Measurements from ENCODE around the gene SPIN2B. TPM values are rescaled to one million over a fixed set of nuclear protein-coding genes. Genes with fewer than 3 reads are reported as not detected.
"Not testable (repeated sequence)": the region's sequence is repeated elsewhere in the genome, so short reads cannot be mapped to it uniquely, and the experiment has no call there.

Gene SPIN2B
- total and polyA plus RNA-seq, 2 of the 13 experiments (the other 11 are each of a cell fraction or from before 2014, with no cell fraction given) = 7.9 to 10.4 TPM

DNA sequence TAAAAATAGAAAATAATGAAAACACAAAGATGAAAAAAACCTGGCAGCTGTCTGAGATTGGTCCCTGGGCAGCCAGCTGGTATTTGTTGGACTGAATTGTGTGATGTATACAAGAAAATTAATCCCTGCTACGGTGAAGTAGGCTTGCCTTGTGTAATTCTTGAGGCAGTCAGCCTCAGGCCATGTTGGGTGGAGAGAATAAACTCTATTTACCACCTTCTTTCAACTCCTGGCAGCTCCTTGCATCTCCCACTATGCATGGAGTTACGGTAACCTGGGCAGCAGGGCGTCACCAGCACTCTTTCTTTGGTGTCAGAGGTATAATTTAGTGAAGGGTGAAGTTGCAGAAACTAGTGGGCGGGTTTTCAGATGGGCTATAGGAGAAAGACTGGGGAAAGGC is 12.4 kb upstream of the SPIN2B start:
- Histone ChIP-seq H3K9ac (ENCODE audit: insufficient read depth, low read depth, low read length) (no peak overlapping the region), H4K20me1 (ENCODE audit: insufficient read depth, low read length) (no peaks in the 10 kb centered on the region), H3K27me3 (ENCODE audit: control insufficient read depth in 1 of 2, insufficient read depth in 2 of 2, low read length in 2 of 2) (no peaks in the 10 kb centered on the region), H3K4me1 (ENCODE audit: insufficient read depth, low read length) (peaks cover 7% of the 10 kb centered on the region; the same call in 1 of the 2 replicates), H2AFZ (ENCODE audit: low read length) (no peak overlapping the region), H3K4me3 (replicated peaks in 1 of 3; ENCODE audit: insufficient read depth in 1 of 3, low read depth in 2 of 3, low read length in 3 of 3) (no peak overlapping the region), H3K36me3 (replicated peaks in 1 of 2; ENCODE audit: control insufficient read depth in 1 of 2, insufficient read depth in 2 of 2, low read length in 2 of 2) (no peaks in the 10 kb centered on the region), H3K4me2 (ENCODE audit: low read depth, low read length) (no peak overlapping the region), H3K27ac (ENCODE audit: extremely low read length, insufficient read depth, low read length) (no peak overlapping the region), H3K79me2 (ENCODE audit: insufficient read depth, low read length) (no peaks in the 10 kb centered on the region), H3K9me3 (ENCODE audit: low read length) (no peaks in the 10 kb centered on the region)
- in situ Hi-C loops (cut with HindIII; ENCODE audit: extremely low pct_ligation_motif_present, low pct_unique_long_range_greater_than_20kb) (no loop called here), intact Hi-C loops (cut with micrococcal nuclease; ENCODE audit: unreplicated experiment) (no loop called here)
- no TSS peak for BruUV-seq (replicated peaks)
- FAIRE-seq (no peak), ATAC-seq (no peak), DNase-seq (ENCODE audit: low spot score) (no peak)
- POLR2A ChIA-PET = no interaction called here
- 92% methylated on average over 4 of the region's 4 CpGs for WGBS (ENCODE audit: low lambda C conversion rate)
- TF ChIP-seq PAX8 (CRISPR knock-in tag; IDR thresholded peaks at IDR 0.05; ENCODE audit: borderline replicate concordance) (no peak), ZNF564 (CRISPR knock-in tag; IDR thresholded peaks at IDR 0.05) (no peak), CC2D1A (CRISPR knock-in tag; IDR thresholded peaks at IDR 0.05) (no peak), SPEN (CRISPR knock-in tag; IDR thresholded peaks at IDR 0.05; ENCODE audit: low read depth) (no peak), DPF2 (CRISPR knock-in tag; IDR thresholded peaks at IDR 0.05; ENCODE audit: borderline replicate concordance, low read depth) (no peak), FOXC1 (CRISPR knock-in tag; IDR thresholded peaks at IDR 0.05; ENCODE audit: borderline replicate concordance) (no peak), EZH2 (conservative IDR thresholded peaks at IDR 0.05; ENCODE audit: low read depth, low read length) (no peak), TRIM24 (CRISPR knock-in tag; IDR thresholded peaks at IDR 0.05) (no peak), TSC22D2 (CRISPR knock-in tag; IDR thresholded peaks at IDR 0.05; ENCODE audit: borderline replicate concordance) (no peak), RXRA (CRISPR knock-in tag; IDR thresholded peaks at IDR 0.05) (no peak), THAP11 (CRISPR knock-in tag; IDR thresholded peaks at IDR 0.05) (no peak), RARG (CRISPR knock-in tag; IDR thresholded peaks at IDR 0.05; ENCODE audit: low read depth) (no peak), ZFP82 (CRISPR knock-in tag; IDR thresholded peaks at IDR 0.05; ENCODE audit: borderline replicate concordance) (no peak), ZBTB1 (CRISPR knock-in tag; IDR thresholded peaks at IDR 0.05; ENCODE audit: borderline replicate concordance) (no peak)
- TF ChIP-seq, protein P1, sequence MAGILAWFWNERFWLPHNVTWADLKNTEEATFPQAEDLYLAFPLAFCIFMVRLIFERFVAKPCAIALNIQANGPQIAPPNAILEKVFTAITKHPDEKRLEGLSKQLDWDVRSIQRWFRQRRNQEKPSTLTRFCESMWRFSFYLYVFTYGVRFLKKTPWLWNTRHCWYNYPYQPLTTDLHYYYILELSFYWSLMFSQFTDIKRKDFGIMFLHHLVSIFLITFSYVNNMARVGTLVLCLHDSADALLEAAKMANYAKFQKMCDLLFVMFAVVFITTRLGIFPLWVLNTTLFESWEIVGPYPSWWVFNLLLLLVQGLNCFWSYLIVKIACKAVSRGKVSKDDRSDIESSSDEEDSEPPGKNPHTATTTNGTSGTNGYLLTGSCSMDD (CRISPR knock-in tag; IDR thresholded peaks at IDR 0.05) = no peak
- TF ChIP-seq, protein P2, sequence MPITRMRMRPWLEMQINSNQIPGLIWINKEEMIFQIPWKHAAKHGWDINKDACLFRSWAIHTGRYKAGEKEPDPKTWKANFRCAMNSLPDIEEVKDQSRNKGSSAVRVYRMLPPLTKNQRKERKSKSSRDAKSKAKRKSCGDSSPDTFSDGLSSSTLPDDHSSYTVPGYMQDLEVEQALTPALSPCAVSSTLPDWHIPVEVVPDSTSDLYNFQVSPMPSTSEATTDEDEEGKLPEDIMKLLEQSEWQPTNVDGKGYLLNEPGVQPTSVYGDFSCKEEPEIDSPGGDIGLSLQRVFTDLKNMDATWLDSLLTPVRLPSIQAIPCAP (CRISPR knock-in tag; IDR thresholded peaks at IDR 0.05; ENCODE audit: low read depth) = no peak
- CTCF ChIA-PET (ENCODE audit: low intra/inter-chr PET ratio, low total read pairs) = no interaction called here

DNA sequence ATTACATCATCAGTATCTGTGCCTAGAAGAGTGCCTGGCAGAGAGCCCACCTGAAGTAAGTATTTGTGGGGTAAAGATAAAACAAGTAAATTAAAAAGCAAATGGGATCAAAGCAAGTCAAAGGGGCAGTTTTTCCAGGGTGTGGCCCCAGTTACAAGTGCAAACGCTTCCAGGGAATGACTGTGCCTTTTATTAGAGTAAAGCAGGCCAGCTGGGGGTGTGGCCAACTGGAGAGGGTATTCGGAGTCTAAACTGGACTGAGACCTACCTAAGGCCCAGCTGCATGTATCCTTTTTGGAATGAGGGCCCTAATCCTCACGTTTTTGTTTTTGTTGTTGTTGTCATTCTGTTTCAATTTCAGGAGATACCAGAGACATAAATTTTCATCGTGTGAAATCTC is 11.9 kb upstream of the SPIN2B start:
- in situ Hi-C loops (cut with HindIII; ENCODE audit: extremely low pct_ligation_motif_present, low pct_unique_long_range_greater_than_20kb); H3K9me3 ChIP-seq (ENCODE audit: low read length); H3K4me2 ChIP-seq (ENCODE audit: low read depth, low read length); POLR2A ChIA-PET; H3K4me1 ChIP-seq (ENCODE audit: insufficient read depth, low read length); H2AFZ ChIP-seq (ENCODE audit: low read length); DNase-seq (ENCODE audit: low spot score); BruUV-seq (replicated peaks); H3K27ac ChIP-seq (ENCODE audit: extremely low read length, insufficient read depth, low read length); H3K36me3 ChIP-seq (replicated peaks in 1 of 2; ENCODE audit: control insufficient read depth in 1 of 2, insufficient read depth in 2 of 2, low read length in 2 of 2); ATAC-seq; H3K79me2 ChIP-seq (ENCODE audit: insufficient read depth, low read length); H3K9ac ChIP-seq (ENCODE audit: insufficient read depth, low read depth, low read length); H3K27me3 ChIP-seq (ENCODE audit: control insufficient read depth in 1 of 2, insufficient read depth in 2 of 2, low read length in 2 of 2); H3K4me3 ChIP-seq (replicated peaks in 1 of 3; ENCODE audit: insufficient read depth in 1 of 3, low read depth in 2 of 3, low read length in 3 of 3); H4K20me1 ChIP-seq (ENCODE audit: insufficient read depth, low read length); FAIRE-seq; intact Hi-C loops (cut with micrococcal nuclease; ENCODE audit: unreplicated experiment); CTCF ChIA-PET (ENCODE audit: low intra/inter-chr PET ratio, low total read pairs): not testable (repeated sequence)
- 74% methylated on average over 4 of the region's 4 CpGs for WGBS (ENCODE audit: low lambda C conversion rate)
